SK-N-DZ (cell line): ENCODE data around the gene TMEM163.

Experiments used
- DNase-seq: peaks from one replicate; pipeline ENCODE4 v3.0.0-alpha.2; 2015; ENCODE audit warnings: low spot score

TMEM163 gene

DNA sequence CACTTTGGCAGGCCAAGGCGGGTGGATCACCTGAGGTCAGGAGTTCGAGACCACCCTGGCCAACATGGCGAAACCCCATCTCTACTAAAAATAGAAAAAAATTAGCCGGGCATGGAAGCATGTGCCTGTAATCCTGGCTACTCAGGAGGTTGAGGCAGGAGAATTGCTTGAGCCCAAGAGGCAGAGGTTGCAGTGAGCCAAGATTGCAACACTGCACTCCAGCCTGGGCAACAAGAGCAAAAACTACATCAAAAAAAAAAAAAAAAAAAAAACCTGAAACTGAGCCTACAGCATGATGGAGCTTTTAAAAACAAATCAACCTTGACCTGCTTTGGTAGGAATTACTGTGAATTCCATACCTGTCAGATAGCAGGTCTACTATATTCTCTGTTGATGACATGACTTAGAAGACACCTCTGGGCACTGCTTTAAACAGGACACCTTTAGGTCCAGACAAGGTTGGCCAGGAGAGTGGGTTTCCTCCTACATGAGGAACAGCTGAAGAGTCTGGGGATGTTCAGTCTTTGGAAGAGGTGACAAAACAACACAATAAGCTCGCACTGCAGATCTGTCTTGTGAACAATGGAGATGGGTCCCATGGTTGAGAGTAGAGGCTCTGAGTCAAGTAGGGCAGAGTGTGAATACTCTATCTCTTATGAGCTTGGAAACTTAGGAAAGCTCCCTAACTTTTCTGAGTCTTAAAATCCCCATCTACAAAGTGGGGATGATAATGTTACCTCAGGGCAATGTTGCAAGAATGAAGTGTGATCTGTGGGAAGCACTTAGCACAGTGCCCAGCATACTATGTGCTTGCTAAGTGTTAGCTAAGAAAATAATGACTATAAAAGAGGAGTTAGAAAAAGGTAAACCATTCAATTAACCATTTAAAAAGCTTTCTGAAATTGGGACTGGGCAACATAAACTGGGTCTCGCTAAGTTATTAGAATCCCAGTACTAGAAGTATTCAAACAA is 25.2 kb downstream of the TMEM163 start:
- DNase-seq: no peak

DNA sequence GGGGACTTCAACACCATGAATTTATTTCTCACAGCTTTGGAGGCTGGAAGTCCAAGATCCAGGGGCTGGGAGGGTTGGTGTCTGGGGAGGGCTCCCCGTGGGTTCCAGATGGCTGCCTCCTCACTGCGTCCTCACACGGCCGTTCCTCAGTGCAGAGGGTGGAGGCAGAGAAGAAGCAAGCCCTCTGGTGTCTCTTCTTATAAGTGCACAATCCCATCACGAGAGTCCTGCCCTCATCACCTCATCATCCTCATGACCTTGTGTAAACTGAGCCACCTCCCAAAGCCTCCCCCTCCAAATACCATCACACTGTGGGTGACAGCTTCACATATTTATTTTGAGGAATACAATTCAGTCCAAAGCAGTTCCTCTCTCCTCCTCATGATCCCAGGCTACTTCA is 26.3 kb downstream of the TMEM163 start:
- no peak for DNase-seq

DNA sequence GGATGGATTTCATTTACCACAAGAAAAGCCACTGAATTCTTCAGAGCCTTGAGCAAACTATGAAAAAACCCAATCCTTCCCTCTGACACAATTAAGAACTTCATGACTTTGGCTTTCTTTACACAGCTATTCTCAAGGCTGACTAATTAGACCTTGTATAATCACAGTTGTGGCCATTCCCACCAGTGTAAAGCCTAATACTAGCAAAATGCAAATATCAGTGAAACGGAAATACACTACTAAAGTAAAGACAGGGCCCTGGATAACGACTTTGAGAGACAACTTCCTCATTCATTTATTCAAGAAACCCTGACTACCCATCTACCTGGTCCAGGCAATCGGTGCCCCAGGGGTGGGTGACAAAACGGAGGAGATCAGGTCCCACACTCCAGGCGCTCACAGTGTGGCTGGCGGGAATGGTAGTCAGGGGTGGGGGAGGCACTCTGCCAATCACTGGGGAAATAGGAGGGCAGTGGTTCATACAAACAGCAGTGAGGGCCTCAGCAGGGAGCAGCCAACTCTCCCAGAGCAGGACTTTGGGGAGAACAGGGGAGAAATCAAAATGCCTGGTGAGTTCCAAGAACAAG is 28.1 kb downstream of the TMEM163 start:
- DNase-seq: no peak

DNA sequence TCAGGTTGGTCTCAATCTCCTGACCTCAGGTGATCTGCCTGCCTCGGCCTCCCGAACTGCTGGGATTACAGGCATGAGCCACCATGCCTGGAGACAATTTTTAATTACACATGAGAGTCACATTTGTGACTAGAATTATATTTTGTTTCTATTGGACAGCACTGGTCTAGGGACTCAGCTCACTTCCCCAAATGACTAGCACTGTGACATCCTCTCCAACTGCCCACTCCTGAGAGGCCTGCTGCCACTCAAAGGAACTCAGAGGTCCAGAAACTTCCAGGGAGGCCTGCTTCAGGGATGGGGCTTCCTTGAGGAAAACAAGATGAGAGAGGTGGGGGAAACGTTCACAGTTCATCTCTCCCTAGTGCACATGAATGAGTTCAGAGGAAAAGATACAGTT is 29.5 kb downstream of the TMEM163 start:
- no peak for DNase-seq

DNA sequence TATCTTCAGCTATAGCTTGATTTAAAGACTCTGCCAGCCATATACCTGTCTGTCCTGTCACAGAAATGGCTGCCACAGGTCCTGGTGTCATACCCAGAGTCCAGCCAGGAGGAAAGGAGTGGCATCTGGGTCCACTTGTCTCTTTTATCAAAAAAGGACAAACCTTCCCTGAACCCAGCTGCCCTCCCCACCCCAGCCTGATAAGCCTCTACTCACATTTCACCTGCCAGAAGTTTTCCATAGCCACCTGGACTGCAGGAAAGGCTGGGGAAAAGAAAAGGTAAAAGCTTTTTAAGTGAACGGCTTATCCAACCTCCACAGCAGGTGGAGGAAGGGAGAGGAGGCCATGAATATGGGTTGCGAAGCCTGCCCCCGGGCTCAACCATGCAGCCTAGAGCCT is 32.8 kb downstream of the TMEM163 start:
- DNase-seq: no peak

DNA sequence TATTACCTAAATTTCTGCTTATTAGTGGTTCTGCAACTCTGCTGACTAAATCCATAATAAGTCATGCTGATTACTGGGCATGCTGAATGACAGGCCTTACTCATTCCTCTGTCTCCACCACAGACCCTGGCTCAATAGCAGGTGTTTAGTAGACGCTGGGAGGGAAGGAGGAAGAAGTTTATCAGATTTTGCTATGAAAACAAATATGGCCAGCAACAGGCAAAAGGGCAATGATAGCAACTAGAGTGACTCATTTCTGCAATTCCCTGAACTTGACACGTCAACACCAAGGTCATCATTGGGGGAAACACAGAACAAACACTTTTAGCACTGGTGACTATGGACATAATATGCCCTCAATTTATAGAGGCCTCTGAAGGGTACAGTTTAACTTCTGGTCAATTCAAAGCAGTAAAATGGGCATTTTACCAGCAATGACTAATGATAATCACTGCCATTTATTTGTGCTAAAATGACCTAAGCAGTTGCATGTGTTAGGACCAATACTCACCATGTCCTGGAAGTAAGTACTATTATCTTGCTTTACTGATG is 35.2 kb downstream of the TMEM163 start:
- no peak for DNase-seq

DNA sequence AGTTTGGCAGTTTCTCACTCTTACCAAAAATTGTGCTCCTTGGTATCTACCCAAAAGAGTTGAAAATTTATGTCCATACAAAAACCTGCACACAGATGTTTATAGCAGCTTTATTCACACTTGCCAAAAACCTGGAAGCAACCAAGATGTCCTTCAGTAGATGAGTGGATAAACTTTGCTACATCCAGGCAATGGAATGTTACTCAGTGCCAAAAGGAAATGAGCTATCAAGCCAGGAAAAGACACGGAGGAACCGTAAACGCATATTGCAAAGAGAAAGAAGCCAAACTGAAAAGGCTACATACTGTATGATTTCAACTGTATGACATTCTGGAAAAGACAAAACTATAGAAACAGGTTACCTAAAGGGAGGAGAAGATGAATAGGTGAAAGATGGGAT is 36.1 kb downstream of the TMEM163 start:
- no peak for DNase-seq

DNA sequence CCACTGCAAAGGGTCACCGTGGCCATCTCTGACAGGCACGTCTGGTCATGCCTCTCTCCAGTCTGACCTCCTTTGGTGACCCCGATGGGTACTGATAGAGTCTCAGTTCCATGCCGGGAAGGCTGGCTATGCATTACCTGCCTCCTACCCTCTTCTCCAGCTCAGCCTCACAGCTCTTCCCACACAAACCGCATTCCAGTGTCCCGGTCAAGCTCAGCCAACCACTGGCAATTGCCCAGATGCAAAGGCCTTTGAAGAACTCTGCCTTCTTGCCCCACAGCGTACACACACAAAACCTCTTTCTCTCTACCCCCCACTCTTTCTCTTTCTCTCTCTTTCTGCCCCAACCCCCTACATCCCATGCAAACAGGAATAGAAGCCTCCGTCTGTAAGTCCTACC is 37.6 kb downstream of the TMEM163 start:
- no peak for DNase-seq

DNA sequence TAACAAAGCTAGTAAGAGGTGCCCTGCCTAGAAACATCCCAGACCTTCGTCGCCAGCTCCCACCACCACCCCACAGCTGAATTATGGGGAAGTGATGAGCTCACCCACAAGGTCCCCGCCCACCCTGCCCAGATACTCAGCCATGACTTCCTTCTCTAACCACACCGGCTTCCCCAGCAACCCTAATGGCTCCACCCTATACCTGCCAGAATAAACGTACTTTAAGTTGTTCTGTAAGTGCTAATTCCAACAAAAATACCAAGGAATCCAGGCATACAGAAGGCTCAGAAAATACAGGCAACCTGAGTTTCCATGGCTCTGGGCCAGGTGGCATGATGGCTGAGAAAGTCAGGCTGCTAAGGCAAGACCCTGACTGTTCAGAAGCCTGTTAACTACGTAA is 39.1 kb downstream of the TMEM163 start:
- DNase-seq: no peak

DNA sequence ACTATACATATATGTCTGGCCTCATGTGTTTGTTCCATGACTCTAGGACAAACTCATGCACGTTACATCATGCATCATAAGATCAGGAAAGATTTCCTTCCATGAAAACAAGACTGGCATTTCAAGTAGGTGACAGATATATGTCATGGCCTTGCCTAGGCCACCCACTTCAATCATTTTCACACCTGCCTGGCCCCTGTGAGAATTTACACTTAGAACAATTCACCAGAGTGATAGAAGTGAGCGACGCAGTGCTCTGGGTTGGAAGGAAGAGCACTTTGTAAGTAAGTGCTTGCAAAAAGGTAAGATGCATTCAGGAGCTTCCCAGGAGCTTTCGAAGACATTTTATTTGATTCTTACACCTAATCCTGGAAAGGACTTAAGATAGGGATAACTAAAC is 39.5 kb downstream of the TMEM163 start:
- no peak for DNase-seq

DNA sequence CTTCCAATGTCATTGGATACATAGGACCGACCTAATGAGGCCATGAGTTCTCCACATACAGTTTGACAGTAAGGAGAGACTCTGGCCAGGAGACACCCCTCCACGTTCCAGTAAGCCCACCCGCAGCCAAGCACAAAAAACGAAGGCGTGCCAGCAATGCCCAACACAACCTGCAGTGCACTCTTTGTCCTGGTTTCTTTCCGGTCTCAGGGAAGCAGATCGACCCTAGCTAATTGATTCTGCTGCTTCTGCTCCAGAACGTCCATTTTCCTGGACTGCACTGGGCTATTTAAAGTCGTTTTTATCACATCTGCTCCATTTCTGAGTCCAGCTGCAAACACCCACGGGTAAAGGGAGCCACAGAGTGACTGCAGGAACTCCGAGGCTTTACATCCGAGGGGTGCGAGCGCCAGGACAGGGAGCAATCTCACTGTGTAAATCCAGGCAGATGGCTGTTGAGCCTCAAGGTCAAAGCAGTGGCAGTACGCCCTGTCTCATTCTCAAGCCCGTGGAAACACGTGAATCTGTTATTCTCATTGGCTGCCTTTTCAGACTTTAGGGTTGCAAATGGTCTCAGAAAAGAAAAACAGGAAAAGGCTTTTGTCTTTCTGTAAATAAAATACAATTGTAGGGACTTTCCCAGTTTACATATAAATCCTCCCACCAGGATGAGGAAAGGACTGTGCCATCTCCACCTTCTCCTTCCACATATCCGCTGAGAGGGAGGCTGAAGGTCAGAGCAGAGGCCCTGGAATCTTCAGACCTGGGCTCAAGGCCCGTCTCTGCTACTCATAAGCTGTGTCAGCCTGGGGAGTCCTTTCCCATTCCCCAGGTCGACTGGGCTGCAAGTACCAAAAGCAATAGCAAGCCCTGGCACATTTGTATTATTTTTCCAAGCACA is 40.7 kb downstream of the TMEM163 start:
- peak; percentile 11 for DNase-seq

DNA sequence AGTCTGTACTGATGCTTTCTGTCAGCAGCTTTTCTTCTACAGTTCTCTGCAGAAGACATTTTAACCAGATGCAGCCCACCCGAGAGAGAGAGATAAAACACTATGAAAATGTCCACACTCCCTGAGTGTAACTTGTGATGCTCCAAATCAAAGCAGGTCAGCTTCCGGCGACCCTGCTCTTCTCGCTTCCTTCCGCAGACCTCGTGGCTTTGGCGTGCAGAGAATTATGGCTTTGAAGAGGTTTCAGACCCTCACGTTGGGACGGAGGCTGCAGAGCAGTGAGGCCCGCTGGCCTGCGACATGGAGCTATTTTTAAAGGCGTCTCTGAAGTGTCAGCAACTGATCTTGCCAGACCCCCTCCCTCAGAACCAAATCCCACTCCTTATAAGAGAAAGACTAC is 41.8 kb downstream of the TMEM163 start:
- no peak for DNase-seq

DNA sequence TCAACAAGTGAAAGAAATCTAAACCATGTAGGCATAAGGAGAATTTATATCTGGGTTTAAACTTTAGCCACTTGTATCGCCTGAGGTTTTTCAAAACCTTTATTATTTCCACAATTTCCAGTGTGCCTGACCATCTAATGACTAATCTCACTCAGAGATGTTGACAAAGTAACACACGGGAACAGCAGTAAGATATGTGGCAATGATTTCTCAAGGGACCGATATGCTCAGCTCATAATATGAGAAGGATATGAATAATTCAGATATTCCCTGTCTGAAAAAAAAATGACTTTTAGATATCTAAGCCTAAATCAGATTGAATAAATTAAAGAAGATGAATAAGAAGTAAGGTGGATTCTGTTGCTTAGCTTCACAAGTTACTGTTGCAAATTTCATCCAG is 43.5 kb downstream of the TMEM163 start:
- DNase-seq: no peak

DNA sequence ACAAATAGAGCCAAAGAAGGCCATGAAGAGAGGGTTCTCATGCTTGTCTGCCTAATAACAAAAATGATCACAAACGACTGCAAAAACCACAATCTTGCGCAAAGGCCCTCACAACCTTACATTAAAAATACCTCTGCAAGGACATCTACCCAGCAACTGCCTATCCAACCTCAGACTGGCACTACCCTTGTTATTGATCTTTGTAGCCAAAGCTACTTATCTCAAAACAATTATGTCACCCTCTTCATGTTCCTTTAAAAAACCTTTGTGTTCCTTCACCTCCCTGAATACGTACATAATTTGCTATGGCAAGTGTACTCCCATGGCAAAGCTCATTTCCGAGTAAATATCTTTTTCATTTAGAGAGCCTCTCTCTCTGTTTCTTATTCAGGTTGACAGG is 44.1 kb downstream of the TMEM163 start:
- DNase-seq: no peak

DNA sequence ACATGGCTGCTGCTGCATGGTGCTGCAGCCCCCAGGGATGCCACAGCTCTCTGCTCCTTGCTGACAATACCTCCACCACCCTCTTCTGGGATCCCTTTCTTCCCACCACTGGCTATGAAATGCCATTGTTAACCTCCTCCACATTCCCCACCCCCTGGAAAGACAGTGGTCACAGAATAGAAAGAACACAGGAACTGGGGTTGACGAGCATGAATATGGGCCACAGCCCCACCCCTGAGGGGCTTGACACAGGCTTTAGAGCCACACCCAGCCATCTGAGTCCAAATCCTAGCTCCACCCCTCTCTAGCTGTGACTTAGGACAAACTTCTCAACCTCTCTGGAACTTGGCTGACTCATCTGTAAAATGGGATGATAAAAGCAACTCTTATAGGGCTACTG is 47.3 kb downstream of the TMEM163 start:
- no peak for DNase-seq

DNA sequence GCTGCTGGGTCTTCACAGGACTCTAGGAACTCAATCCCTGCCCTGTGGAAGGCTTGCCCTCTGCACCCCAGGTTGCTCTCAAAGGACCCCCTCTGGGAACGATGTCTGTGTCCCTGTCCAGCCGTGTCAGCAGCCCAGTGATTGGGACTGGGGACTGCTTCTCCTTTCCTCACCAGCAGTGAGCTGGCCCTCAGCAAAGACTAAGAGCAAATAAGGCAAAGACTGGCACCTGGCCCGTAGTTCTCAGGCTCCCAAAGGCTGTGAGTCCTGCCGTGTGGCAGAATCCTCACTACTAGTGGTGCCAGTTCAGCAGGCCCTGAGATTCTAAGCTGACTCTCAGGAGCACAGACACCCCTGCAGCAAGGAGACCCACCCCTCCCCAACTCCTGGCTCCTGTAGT is 47.8 kb downstream of the TMEM163 start:
- DNase-seq: no peak

DNA sequence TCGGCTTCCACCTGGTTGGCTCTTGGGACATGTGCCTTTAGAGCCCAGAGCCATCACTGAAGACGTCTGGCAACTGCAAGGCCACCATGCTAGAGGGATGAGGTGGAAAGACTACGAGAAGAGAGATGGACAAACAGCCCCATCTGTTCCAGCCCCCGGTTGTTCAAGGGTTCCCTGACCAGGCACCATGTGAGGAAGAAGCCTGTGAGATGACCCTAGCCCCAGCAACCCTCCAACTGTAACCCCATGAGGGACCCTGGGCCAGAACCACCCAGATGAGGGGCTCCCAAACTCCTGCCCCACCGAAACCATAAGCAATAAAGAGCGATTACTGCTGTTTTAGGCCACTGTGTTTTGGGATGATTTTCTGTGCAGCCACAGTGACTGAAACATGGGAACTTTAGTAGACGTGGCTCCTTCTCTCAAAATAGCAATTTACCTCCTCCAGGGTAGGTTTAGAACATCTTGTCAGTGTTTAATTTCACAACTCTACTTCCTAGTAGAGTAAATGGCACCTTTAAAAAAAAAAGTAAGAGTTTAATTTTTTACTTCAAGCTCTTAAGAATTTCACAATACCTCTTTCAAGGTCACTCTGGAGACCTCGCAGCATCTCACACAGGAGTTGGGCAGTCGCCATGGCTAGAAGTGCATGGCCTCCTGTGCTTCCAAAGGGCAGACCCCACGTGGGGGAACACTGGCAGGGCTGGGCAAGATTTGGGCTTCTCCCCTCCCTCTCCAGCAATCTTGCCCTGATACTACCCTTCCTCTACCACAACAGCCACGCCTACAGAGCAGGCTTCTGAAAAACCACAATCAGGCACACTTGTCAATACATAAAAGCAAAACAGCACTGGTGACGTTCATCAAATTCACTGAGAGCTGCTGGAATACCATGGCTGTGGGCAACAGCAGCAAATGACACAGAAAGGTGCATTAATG is 48.8 kb downstream of the TMEM163 start:
- no peak for DNase-seq

DNA sequence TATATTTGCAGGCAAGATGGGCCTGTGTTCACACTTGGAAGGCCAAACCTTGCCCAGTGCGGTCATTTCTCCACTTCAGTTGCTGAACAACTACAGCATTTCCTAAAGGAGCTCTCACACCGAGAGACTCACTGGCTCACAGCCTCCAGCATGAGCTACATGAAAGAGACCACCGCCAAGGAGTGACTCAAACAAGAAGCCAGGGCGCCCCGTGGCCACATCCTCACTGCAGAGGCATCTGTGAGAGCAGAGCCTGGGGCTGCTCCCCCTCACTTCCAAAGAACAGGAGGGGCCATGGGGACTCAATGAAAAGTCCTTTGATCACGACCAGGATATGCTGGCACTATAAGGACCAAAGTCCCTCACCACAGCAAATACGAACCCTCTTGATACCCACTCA is 50.0 kb downstream of the TMEM163 start:
- DNase-seq: no peak

DNA sequence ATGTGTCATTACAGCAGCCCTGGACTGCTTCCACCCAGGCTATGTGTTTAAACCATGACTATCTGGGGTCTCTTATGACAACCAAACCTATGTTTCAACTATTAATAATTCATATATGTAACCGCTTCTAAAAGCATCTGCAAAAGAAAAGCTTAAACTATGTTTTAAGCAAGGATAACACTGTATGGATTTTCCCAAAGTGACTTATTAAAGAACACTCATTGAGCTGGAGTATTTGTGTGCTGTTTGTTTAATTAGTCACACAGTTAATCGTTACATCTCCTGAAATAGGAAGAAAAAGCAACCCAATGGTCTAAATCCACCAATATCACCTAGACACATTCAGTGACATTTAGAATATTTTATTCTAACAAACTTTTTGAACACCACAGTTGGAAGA is 51.3 kb downstream of the TMEM163 start:
- no peak for DNase-seq

DNA sequence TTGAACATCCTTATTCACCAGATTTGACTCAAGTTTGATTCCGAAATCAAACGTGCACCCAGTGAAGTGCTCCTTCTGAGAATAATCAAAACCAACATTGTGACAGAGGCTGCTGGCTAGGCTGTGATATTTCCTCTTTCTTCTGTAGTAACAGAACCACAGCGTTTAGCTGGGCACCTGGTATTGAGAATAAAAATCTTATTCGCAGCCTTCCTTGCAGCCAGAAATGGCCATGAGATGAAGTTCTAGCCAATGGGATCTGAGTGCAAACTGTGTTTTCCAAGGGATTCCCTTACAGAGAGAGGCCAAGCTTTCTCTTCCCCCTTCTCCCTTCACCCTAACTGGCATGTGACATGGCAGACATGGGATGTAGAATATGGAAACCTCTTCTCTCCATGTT is 51.7 kb downstream of the TMEM163 start:
- no peak for DNase-seq
